Motor neuron (in vitro differentiated cells): ENCODE data around the gene AHSP. TPM values are rescaled to one million over a fixed set of nuclear protein-coding genes. Genes with fewer than 3 reads are reported as not detected.
"Not testable (repeated sequence)": the region's sequence is repeated elsewhere in the genome, so short reads cannot be mapped to it uniquely, and the experiment has no call there.

Source experiments
- ATAC-seq, 8 experiments: fragments of 200-7000 bp; cut with Tn5 transposase; replicated peaks in 6 of 8; 2 replicates each; pipeline ENCODE4 v1.8.0; 2021; ENCODE audit warnings: mild to moderate bottlenecking in 8 of 8, moderate library complexity in 8 of 8
- H3K27ac ChIP-seq, 2 donors: fragments of 250-450 bp; sonication (Bioruptor Pico); 2 replicates each; pipeline ENCODE4 v1.9.0; 2021; ENCODE audit warnings: antibody characterized with exemption in 2 of 2, mild to moderate bottlenecking in 2 of 2, moderate library complexity in 1 of 2
- H3K4me1 ChIP-seq, 2 donors: fragments of 250-450 bp; sonication (Bioruptor Pico); replicated peaks in 1 of 2; 2 replicates each; pipeline ENCODE4 v1.6.1; 2021; ENCODE audit warnings: antibody characterized with exemption in 2 of 2, mild to moderate bottlenecking in 2 of 2, moderate library complexity in 1 of 2
- H3K4me3 ChIP-seq, 5 donors: fragments of 250-450 bp; sonication (Bioruptor Pico); 2 replicates each; pipeline ENCODE4 v1.9.0; 2021; ENCODE audit warnings: antibody characterized with exemption in 5 of 5, mild to moderate bottlenecking in 5 of 5, moderate library complexity in 4 of 5
- WGBS, 10 experiments: fragments of 450-650 bp; shearing (Covaris generic); methylation state at CpG; one replicate each; pipeline ENCODE4 v1.0.0; 2022; 5-methylcytosine and 5-hydroxymethylcytosine counted together
- in situ Hi-C, 9 experiments: fragments of 400-800 bp; cut with MboI; loops; one replicate each; pipeline ENCODE4 v1.15.0; 2021; ENCODE audit warnings: low sequenced_read_pairs in 9 of 9, low pct_unique_long_range_greater_than_20kb in 2 of 9; ENCODE audit not compliant: unreplicated experiment in 9 of 9
- total RNA-seq, 8 experiments: library from RNA; unstranded; fragments of 300-600 nt; gene quantifications; 2 replicates each; pipeline versions ENCODE4 v1.2.3 to v1.2.4, GENCODE V29; 2022

The AHSP gene, protein sequence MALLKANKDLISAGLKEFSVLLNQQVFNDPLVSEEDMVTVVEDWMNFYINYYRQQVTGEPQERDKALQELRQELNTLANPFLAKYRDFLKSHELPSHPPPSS
- total RNA-seq = 1 to 10 TPM in 3 of 8 experiments, not detected in 5; 1.3 to 2.8 (median 2.3) TPM

DNA sequence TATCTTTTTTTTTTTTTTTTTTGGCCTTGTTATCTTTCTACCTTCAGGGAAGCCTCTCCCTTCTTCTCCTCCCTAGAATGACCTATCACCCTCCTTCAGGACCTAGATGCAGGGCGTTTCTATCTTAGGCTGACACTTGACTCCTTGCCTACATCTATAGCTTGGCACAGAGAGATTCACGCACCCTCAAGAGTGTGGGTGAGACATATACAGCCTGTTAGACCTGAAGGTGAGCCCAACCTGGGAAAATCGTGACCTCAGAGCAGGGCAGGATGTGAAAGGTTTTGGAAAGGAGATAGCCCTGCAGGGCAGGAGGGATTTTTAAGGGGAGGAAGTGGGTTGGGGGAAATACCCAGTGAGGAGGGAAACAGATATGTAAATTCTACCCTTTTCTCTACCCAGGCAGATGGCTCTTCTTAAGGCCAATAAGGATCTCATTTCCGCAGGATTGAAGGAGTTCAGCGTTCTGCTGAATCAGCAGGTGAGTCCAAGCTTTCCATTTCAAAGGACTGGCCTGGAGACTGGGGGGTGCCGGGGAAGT lies at the start of gene AHSP:
Gene AHSP, plus strand, starts transcription at position 167 of the 541 bp plus-strand sequence. Its CDS starts 240 bp downstream, at position 407.
- no peak for ATAC-seq
- Histone ChIP-seq H3K4me3 (no peak within 1 kb of the TSS), H3K4me1 (peaks cover 0 to 7% of the 10 kb centered on the region in 2 donors), H3K27ac (no peak within 1 kb of the TSS)
- WGBS, 10 experiments = 8 to 69% (median 56%) methylated on average over 2 to 6 of the region's 6 CpGs; no CpG with 5 or more reads in 2 of the 10 experiments
- in situ Hi-C loops = loop anchor here in 1 of 9 experiments (25.0 kb wide), 1 partner anchor 159 kb away; no protein-coding TSS in a partner anchor

DNA sequence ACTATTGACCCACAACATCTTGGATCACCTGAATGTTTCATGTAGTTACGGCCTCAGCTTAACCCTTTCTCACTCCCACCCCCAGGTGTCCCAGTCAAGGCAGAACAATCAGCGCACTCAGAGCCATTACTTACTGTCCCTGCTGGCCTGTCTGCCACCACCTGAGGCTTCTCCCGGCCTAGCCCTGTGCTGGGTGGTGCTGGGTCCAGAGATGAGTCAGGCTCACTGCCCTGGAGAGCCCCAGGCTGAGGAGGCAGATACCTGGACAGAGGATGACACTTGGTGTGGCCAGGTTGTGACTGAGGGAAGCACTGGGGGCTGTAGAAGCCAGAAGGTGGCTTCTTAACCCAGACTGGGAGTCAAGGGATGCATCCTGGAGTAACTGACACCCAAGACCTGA lies 48.7 kb upstream of the AHSP start:
- no peak overlapping the region for H3K4me3 ChIP-seq
- in situ Hi-C loops = no loop called here
- WGBS, 10 experiments = 20 to 86% (median 71%) methylated on average over 1 to 2 of the region's 3 CpGs; no CpG with 5 or more reads in 3 of the 10 experiments
- ATAC-seq = no peak
- no peak overlapping the region for H3K27ac ChIP-seq
- H3K4me1 ChIP-seq = peaks cover 0 to 13% of the 10 kb centered on the region in 2 donors

DNA sequence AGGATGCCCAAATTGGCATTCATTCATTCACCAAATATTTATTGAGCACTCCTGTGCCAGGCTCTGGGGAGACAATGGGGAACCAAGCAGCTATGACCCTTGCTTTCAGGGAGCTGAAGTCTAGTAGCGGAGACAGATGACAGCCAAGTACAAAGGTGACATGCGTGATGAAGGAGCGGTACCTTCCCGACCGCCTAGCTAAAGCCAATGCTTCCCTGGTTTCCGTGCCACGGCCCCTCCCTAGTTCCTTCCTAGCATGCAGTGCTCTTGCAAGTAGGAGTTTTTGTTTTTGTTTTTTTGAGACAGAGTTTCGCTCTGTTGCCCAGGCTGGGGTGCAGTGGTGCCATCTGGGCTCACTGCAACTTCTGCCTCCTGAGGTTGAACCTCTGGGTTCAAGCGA lies 47.9 kb upstream of the AHSP start:
- in situ Hi-C loops = no loop called here
- 37 to 100% (median 80%) methylated on average over 1 to 7 of the region's 9 CpGs; no CpG with 5 or more reads in 3 of the 10 experiments for WGBS, 10 experiments
- ATAC-seq = no peak
- Histone ChIP-seq H3K27ac (no peak overlapping the region), H3K4me1 (peaks cover 0 to 17% of the 10 kb centered on the region in 2 donors), H3K4me3 (no peak overlapping the region)

DNA sequence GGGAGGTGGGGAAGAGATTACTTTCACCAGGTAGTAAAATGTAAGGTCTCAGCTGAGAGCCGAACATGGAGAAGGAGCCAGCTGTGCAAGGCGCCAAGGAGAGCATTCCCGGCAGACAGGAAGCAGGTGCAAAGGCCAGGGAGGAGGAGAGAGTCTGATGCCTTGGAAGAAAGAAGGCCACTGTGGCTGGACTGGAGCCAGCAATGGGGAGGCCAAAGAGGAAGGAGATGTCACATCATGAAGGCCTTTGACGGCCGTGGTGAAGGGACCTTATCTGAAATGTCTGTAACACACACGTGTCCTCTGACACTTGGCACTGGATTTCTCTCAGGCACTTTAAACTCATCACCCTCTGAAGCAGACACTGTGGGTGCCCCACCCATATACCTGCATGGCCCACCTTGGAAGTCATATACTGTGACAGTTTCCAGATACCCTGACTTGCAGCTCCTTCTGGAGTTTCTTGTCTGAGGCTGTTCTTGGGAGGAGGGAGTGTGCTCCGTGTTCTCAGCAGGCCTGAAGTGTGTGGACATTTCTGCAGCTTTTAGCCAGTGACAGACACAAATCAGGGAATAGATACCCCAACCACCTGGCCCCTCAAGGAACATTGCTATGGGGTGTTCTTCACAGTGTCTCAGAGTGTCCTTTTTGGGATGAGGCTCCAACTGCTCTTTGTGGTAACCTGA lies 46.7 kb upstream of the AHSP start:
- ATAC-seq = no peak
- in situ Hi-C loops = no loop called here
- 0 to 100% (median 69%) methylated on average over 1 to 6 of the region's 7 CpGs; no CpG with 5 or more reads in 2 of the 10 experiments for WGBS, 10 experiments

DNA sequence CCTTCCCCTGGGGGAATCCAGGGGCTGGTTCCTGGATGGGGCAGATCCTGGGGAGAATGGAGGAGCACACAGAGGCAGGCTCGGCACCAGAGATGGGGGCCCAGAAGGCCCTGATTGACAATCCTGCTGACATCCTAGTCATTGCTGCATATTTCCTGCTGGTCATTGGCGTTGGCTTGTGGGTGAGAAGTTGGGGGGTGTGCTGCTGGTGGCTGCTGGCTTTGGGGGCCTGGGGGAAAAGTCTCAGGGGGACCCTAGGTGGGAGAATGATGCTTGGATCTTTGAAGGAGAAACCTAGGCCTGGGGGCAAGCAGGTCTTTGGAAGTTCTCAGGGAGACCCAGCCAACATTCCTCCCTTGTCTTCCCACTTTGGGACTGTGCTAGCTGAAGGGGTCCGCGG lies 44.6 kb upstream of the AHSP start, which contains the start of gene SLC5A2:
Gene SLC5A2, plus strand, starts transcription at position 43 of the 400 bp plus-strand sequence. Its CDS starts 14 bp downstream, at position 57.
- ATAC-seq = no peak
- in situ Hi-C loops = no loop called here

More for the DNA sequence above, 46.7 kb upstream of the AHSP start:
- Histone ChIP-seq H3K4me3 (no peak overlapping the region), H3K27ac (no peak overlapping the region), H3K4me1 (peaks cover 0 to 18% of the 10 kb centered on the region in 2 donors)

DNA sequence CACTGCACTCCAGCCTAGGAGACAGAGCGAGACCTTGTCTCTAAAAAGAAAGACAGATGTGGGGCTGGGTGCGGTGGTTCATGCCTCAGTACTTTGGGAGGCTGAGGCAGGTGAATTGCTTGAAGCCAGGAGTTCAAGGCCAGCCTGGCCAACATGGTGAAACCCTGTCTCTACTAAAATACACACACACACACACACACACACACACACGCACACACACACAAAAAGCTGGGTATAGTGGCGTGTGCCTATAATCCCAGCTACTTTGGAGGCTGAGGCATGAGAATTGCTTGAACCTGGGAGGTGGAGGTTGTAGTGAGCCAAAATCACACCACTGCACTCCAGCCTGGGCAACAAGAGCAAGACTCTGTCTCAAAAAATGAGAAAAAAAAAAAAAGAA lies 43.7 kb upstream of the AHSP start:
- WGBS, 10 experiments = 51 to 88% (median 80%) methylated on average over 1 to 4 of the region's 4 CpGs; no CpG with 5 or more reads in 6 of the 10 experiments
- H3K4me1 ChIP-seq, H3K27ac ChIP-seq, H3K4me3 ChIP-seq, ATAC-seq, in situ Hi-C loops: not testable (repeated sequence)

More for the DNA sequence above, 44.6 kb upstream of the AHSP start, which contains the start of gene SLC5A2:
- no peak within 1 kb of the TSS for H3K27ac ChIP-seq
- WGBS, 10 experiments = 93 to 100% methylated on average over 2 of the region's 4 CpGs; no CpG with 5 or more reads in 8 of the 10 experiments
- peaks cover 0 to 6% of the 10 kb centered on the region in 2 donors for H3K4me1 ChIP-seq
- no peak within 1 kb of the TSS for H3K4me3 ChIP-seq

DNA sequence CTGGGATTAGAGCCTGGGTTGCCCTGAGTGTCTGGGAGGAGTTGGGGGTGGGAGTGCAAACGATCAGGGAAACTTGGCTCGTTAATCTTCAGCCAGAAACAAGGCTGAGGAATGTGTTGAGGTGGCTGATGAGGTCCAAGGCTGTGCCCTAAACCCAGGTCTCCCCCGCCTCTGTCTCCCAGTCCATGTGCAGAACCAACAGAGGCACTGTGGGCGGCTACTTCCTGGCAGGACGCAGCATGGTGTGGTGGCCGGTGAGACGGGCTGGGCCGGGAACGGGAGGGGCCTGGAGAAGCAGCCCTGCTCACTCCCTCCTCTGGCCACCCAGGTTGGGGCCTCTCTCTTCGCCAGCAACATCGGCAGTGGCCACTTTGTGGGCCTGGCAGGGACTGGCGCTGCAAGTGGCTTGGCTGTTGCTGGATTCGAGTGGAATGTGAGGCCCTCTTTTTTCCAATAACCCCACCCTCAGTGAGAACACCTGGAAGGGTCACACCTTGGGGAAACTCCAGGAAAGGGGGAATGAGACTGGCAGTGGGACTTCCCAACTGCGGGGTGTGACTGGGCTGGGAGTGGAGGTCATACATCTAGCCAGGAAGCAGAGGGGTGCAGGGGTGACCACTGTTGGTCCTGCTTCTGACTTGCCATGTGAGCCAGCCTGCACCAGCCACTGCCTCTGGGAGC lies 43.1 kb upstream of the AHSP start:
- WGBS, 10 experiments = 0 to 67% (median 11%) methylated on average over 1 to 5 of the region's 14 CpGs; no CpG with 5 or more reads in 1 of the 10 experiments
- Histone ChIP-seq H3K27ac (no peak overlapping the region), H3K4me3 (no peak overlapping the region), H3K4me1 (peaks cover 0 to 6% of the 10 kb centered on the region in 2 donors)
- ATAC-seq = peak in 7 of 8 experiments; percentile 7 to 65 (median 15)
- in situ Hi-C loops = no loop called here

DNA sequence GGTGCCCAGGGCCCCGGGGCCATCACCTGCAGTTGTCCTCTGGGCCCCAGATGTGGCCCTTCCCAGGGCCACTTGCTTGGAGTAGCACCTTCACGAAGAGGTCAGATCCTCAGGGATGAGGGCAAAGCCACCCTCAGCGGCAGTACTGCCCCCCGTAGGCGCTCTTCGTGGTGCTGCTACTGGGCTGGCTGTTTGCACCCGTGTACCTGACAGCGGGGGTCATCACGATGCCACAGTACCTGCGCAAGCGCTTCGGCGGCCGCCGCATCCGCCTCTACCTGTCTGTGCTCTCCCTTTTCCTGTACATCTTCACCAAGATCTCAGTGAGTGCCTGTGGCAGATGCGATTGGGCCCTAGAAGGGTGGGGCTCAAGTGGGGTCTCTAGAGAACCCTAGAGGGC lies 42.1 kb upstream of the AHSP start:
- WGBS, 10 experiments = 40 to 88% (median 58%) methylated on average over 1 to 11 of the region's 17 CpGs; no CpG with 5 or more reads in 4 of the 10 experiments
- in situ Hi-C loops = no loop called here
- Histone ChIP-seq H3K4me1 (peaks cover 0 to 6% of the 10 kb centered on the region in 2 donors), H3K27ac (no peak overlapping the region), H3K4me3 (no peak overlapping the region)
- no peak for ATAC-seq

DNA sequence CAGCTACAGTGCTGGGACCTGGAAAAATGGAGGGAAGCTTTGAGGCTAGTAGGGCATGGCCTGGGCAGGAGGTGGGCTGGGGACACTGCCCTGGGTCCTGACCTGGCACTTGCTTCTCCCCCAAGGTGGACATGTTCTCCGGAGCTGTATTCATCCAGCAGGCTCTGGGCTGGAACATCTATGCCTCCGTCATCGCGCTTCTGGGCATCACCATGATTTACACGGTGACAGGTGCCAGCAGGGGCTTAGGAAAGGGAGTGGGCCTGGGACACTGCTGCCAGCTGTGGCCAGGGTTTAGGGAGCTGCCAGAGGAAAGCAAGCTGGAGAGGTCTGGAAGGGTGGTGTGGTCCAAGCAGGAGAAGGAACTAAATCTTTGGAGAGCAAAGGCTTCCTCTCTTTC lies 41.7 kb upstream of the AHSP start:
- WGBS, 10 experiments = 81 to 100% (median 93%) methylated on average over 4 to 5 of the region's 5 CpGs; no CpG with 5 or more reads in 6 of the 10 experiments
- Histone ChIP-seq H3K4me1 (peaks cover 0 to 6% of the 10 kb centered on the region in 2 donors), H3K27ac (no peak overlapping the region), H3K4me3 (no peak overlapping the region)
- no peak for ATAC-seq
- in situ Hi-C loops = no loop called here

DNA sequence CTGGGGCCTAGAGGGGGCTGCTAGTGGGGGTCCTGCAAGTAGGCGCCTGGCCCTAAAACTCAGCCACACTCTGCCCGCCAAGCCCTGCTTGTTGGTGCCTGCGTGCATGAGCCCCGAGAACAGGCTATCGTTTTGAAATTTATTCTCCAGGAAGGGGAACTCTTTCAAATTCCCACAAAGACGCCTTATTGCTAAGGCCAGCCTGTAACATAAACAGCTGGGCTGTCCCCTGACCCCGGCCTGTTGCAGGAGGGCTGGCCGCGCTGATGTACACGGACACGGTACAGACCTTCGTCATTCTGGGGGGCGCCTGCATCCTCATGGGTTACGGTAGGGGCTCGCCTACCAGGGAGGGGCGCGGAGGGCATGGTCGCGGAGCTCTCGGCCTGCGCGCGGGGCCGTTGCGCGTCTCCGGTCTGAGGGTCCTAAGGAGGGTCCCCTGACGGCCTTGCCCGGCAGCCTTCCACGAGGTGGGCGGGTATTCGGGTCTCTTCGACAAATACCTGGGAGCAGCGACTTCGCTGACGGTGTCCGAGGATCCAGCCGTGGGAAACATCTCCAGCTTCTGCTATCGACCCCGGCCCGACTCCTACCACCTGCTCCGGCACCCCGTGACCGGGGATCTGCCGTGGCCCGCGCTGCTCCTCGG lies 40.5 kb upstream of the AHSP start:
- WGBS, 10 experiments = 0 to 100% (median 25%) methylated on average over 1 to 26 of the region's 48 CpGs; no CpG with 5 or more reads in 1 of the 10 experiments
- peak overlapping the region; percentile 30 to 44 (median 35) for H3K4me3 ChIP-seq
- peak in 6 of 8 experiments; percentile 1 to 36 (median 33) for ATAC-seq
- in situ Hi-C loops = no loop called here
- H3K27ac ChIP-seq = no peak overlapping the region
- peaks cover 0 to 6% of the 10 kb centered on the region in 2 donors for H3K4me1 ChIP-seq

DNA sequence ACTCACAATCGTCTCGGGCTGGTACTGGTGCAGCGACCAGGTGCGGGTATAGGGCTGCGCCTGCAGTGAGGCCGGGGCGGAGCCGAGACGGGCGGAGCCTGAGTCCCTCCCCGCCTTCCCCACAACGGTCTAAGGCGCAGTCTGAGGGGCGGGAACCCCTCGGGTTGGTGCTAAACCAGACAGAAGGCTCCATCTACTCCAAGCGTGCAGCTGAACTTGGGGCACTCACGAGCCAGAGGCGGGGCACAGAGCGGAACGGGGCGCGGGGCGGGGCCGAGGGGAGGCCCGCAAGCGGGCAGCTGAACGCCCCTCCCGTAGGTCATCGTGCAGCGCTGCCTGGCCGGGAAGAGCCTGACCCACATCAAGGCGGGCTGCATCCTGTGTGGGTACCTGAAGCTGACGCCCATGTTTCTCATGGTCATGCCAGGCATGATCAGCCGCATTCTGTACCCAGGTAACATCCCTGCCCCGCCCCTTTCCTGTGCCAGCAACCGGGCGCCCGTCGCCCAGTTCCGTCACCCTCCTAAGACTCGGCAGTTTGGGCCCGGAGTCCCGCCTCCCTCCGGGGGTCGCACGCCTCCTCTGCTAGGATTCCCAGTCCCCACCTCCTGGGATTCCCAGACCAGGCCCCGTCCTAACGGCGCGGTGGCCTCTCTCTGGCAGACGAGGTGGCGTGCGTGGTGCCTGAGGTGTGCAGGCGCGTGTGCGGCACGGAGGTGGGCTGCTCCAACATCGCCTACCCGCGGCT lies 39.8 kb upstream of the AHSP start:
- ATAC-seq = peak; percentile 67 to 90 (median 86)
- in situ Hi-C loops = no loop called here
- WGBS, 10 experiments = 0% methylated on average over 2 to 4 of the region's 60 CpGs; no CpG with 5 or more reads in 8 of the 10 experiments

More for the DNA sequence above, 39.8 kb upstream of the AHSP start:
- Histone ChIP-seq H3K27ac (no peak overlapping the region), H3K4me3 (peak overlapping the region; percentile 30 to 44 (median 35)), H3K4me1 (peaks cover 0 to 6% of the 10 kb centered on the region in 2 donors)
